Hepatocyte (in vitro differentiated cells): ENCODE data around the gene ARMC2. TPM values are rescaled to one million over a fixed set of nuclear protein-coding genes. Genes with fewer than 3 reads are reported as not detected.

ENCODE experiments used
- DNase-seq: peaks from one replicate; pipeline ENCODE4 v3.0.0-alpha.2; 2016; ENCODE audit warnings: low spot score
- H2AFZ ChIP-seq: fragments of 200-600 bp; sonication (generic); 2 replicates; pipeline ENCODE4 v1.6.0; 2016; ENCODE audit warnings: antibody characterized with exemption, mild to moderate bottlenecking
- H3K27ac ChIP-seq: fragments of 200-600 bp; sonication (generic); 2 replicates; pipeline ENCODE4 v1.5.1; 2016; ENCODE audit warnings: mild to moderate bottlenecking
- H3K27me3 ChIP-seq: fragments of 200-600 bp; sonication (generic); 2 replicates; pipeline ENCODE4 v1.6.1; 2016
- H3K36me3 ChIP-seq: fragments of 200-600 bp; sonication (generic); replicated peaks from 2 replicates; pipeline ENCODE4 v1.5.1; 2016; ENCODE audit warnings: low read depth; ENCODE audit not compliant: insufficient read depth
- H3K4me1 ChIP-seq: fragments of 200-600 bp; sonication (generic); 2 replicates; pipeline ENCODE4 v1.5.1; 2016; ENCODE audit warnings: mild to moderate bottlenecking, moderate library complexity; ENCODE audit not compliant: insufficient read depth
- H3K4me2 ChIP-seq: fragments of 200-600 bp; sonication (generic); 2 replicates; pipeline ENCODE4 v1.6.0; 2016
- H3K4me3 ChIP-seq: fragments of 200-600 bp; sonication (generic); 2 replicates; pipeline ENCODE4 v1.5.1; 2016; ENCODE audit warnings: mild to moderate bottlenecking
- H3K79me2 ChIP-seq: fragments of 200-600 bp; sonication (generic); 2 replicates; pipeline ENCODE4 v1.6.0; 2017; ENCODE audit warnings: mild to moderate bottlenecking
- H3K9me2 ChIP-seq: fragments of 200-600 bp; sonication (generic); replicated peaks from 2 replicates; pipeline ENCODE4 v1.6.0; 2017; ENCODE audit warnings: mild to moderate bottlenecking; ENCODE audit not compliant: insufficient read depth
- H3K9me3 ChIP-seq: fragments of 200-600 bp; sonication (generic); 2 replicates; pipeline ENCODE4 v1.5.1; 2016; ENCODE audit warnings: low read depth, mild to moderate bottlenecking
- H4K20me1 ChIP-seq: fragments of 200-600 bp; sonication (generic); 2 replicates; pipeline ENCODE4 v1.6.0; 2016; ENCODE audit warnings: mild to moderate bottlenecking; ENCODE audit not compliant: insufficient read depth, poor library complexity, severe bottlenecking
- CTCF ChIP-seq: fragments of 200-600 bp; sonication (generic); IDR thresholded peaks from 2 replicates; pipeline ENCODE4 v1.5.1; 2016; ENCODE audit warnings: antibody characterized with exemption, mild to moderate bottlenecking; ENCODE audit not compliant: poor library complexity
- EZH2 ChIP-seq: fragments of 200-600 bp; sonication (generic); IDR thresholded peaks from 2 replicates; pipeline ENCODE4 v1.6.1; 2016; ENCODE audit warnings: antibody characterized with exemption, mild to moderate bottlenecking, borderline replicate concordance
- EZH2phosphoT487 ChIP-seq: fragments of 200-600 bp; sonication (generic); IDR thresholded peaks from one replicate; pipeline ENCODE4 v1.6.1; 2018; ENCODE audit warnings: antibody characterized with exemption, mild to moderate bottlenecking, low read depth, moderate library complexity; ENCODE audit not compliant: unreplicated experiment, severe bottlenecking
- WGBS: methylation state at CpG from one replicate; pipeline ENCODE4 v1.1.6; 2016; ENCODE audit warnings: low lambda C conversion rate; ENCODE audit errors: missing lambda C conversion rate; 5-methylcytosine and 5-hydroxymethylcytosine counted together
- polyA plus RNA-seq: library from polyadenylated mRNA; unstranded; fragments of >200 nt; fragmentation: Nextera tagmentation; extraction: Ambion mirVana; gene quantifications from 2 replicates; pipeline ENCODE4 v1.2.1, GENCODE V29; 2016
- total RNA-seq: library from RNA; depleted of rRNA; stranded (reverse); fragments of >200 nt; gene quantifications from 2 replicates; pipeline ENCODE4 v1.2.3, GENCODE V29; 2014

The ARMC2 gene
- 1.8 and 2.8 TPM in 2 replicates for total RNA-seq
- polyA plus RNA-seq: 4.8 and 6.7 TPM in 2 replicates

GRCh38 chr6:108848116-108848868 lies at the start of gene ARMC2:
ARMC2 (plus strand) TSS chr6:108848422; CDS start chr6:108854268, 5,846 bp downstream.
- Histone ChIP-seq H3K27me3 (no peaks in the 10 kb centered on the region), H3K9me2 (no peaks in the 10 kb centered on the region), H3K27ac (no peak within 1 kb of the TSS), H3K79me2 (peaks cover 13% of the 10 kb centered on the region), H3K4me1 (peaks cover 4% of the 10 kb centered on the region), H4K20me1 (no peaks in the 10 kb centered on the region), H2AFZ (peak within 1 kb of the TSS; percentile 94), H3K4me2 (peak within 1 kb of the TSS; percentile 83), H3K9me3 (no peaks in the 10 kb centered on the region), H3K4me3 (peak within 1 kb of the TSS; percentile 86), H3K36me3 (no peaks in the 10 kb centered on the region)
- peak; percentile 94 for DNase-seq
- no peak for TF ChIP-seq EZH2
- no peak for TF ChIP-seq CTCF
- no peak for TF ChIP-seq EZH2phosphoT487
- 2% methylated on average over 42 of the region's 61 CpGs for WGBS

- H3K79me2 ChIP-seq: no peaks in the 10 kb centered on the region
- no peak overlapping the region for H3K4me3 ChIP-seq
- no peak overlapping the region for H2AFZ ChIP-seq
- H3K36me3 ChIP-seq: no peaks in the 10 kb centered on the region
- 68% methylated on average over 18 of the region's 18 CpGs for WGBS
- TF ChIP-seq CTCF (no peak), EZH2phosphoT487 (no peak), EZH2 (no peak)
- no peaks in the 10 kb centered on the region for H4K20me1 ChIP-seq
- H3K27ac ChIP-seq: peak overlapping the region; percentile 67
- no peaks in the 10 kb centered on the region for H3K27me3 ChIP-seq
- peaks cover 49% of the 10 kb centered on the region for H3K4me1 ChIP-seq
- no peaks in the 10 kb centered on the region for H3K9me3 ChIP-seq
- no peak for DNase-seq
- H3K4me2 ChIP-seq: peak overlapping the region; percentile 64
- no peaks in the 10 kb centered on the region for H3K9me2 ChIP-seq
These were observed 49.4 kb upstream of the ARMC2 start for GRCh38 chr6:108798670-108799353.

GRCh38 chr6:108799354-108799717 lies 48.9 kb upstream of the ARMC2 start:
- H3K4me2 ChIP-seq: no peak overlapping the region
- H3K9me3 ChIP-seq: no peaks in the 10 kb centered on the region
- TF ChIP-seq CTCF (no peak), EZH2 (no peak)
- no peak overlapping the region for H3K27ac ChIP-seq
- H3K36me3 ChIP-seq: no peaks in the 10 kb centered on the region
- H2AFZ ChIP-seq: no peak overlapping the region
- H3K9me2 ChIP-seq: no peaks in the 10 kb centered on the region
- no peaks in the 10 kb centered on the region for H4K20me1 ChIP-seq
- 96% methylated on average over 9 of the region's 9 CpGs for WGBS
- H3K4me3 ChIP-seq: no peak overlapping the region
- H3K4me1 ChIP-seq: peaks cover 43% of the 10 kb centered on the region
- H3K27me3 ChIP-seq: no peaks in the 10 kb centered on the region
- no peaks in the 10 kb centered on the region for H3K79me2 ChIP-seq
- no peak for DNase-seq
